Psoas muscle (tissue), 8 donors: ENCODE results near the gene DDR2. TPM values are rescaled to one million over a fixed set of nuclear protein-coding genes. Genes with fewer than 3 reads are reported as not detected.

Experiments
- ATAC-seq, 4 donors: fragments of 200-7000 bp; cut with Tn5 transposase; one replicate each; pipeline ENCODE4 v1.9.1; 2020; ENCODE audit warnings: moderate library complexity in 3 of 4, mild to moderate bottlenecking in 2 of 4
- DNase-seq, 2 donors: peaks; one replicate each; pipeline ENCODE4 v3.0.0-alpha.2; 2020
- H3K27ac ChIP-seq: fragments of 200-600 bp; one replicate; pipeline ENCODE4 v1.8.0; 2022
- H3K27me3 ChIP-seq, 3 donors: fragments of 200-600 bp in 1 of 3; one replicate each; pipeline versions ENCODE4 v1.6.1 to v1.8.0; 2013 to 2022; ENCODE audit warnings: low read length in 2 of 3, mild to moderate bottlenecking in 2 of 3, moderate library complexity in 1 of 3; ENCODE audit not compliant: insufficient read depth in 3 of 3
- H3K36me3 ChIP-seq, 2 donors: fragments of 200-600 bp in 1 of 2; one replicate each; pipeline versions ENCODE4 v1.6.1 to v1.8.0; 2013 to 2022; ENCODE audit warnings: low read depth in 1 of 2, mild to moderate bottlenecking in 1 of 2, moderate library complexity in 1 of 2; ENCODE audit not compliant: insufficient read depth in 1 of 2
- H3K4me1 ChIP-seq: fragments of 200-600 bp; one replicate; pipeline ENCODE4 v1.8.0; 2022
- H3K4me3 ChIP-seq: fragments of 200-600 bp; one replicate; pipeline ENCODE4 v1.8.0; 2022; ENCODE audit warnings: mild to moderate bottlenecking
- H3K9me3 ChIP-seq: fragments of 200-600 bp; one replicate; pipeline ENCODE4 v1.8.0; 2022
- CTCF ChIP-seq: fragments of 200-600 bp; IDR thresholded peaks from one replicate; pipeline ENCODE4 v1.8.0; 2022; ENCODE audit warnings: antibody characterized with exemption
- WGBS, 3 donors: extraction: QIAGEN DNeasy Blood & Tissue Kit; methylation state at CpG; one replicate each; pipeline versions ENCODE4 v1.1.6 to v1.1.7; 2013; 5-methylcytosine and 5-hydroxymethylcytosine counted together
- intact Hi-C, 2 donors: fragments of 100-400 bp; cut with DNase I; formaldehyde crosslinking; loops; one replicate each; pipeline versions ENCODE4 v1.11.0 to v1.14.2; 2022
- polyA plus RNA-seq, 3 donors: library from polyadenylated mRNA; stranded (reverse); fragments of 200-250 nt; gene quantifications; one replicate each; pipeline ENCODE4 v1.2.3, GENCODE V29; 2013
- total RNA-seq, 4 donors: library from RNA; stranded (reverse); fragmentation: NEBNext Ultra II Directional in 2 of 4; extraction: Animal tissue kit (Norgen Biotek cat#: 25700) in 2 of 4; gene quantifications; one replicate each; pipeline versions ENCODE4 v1.2.1 to v1.2.4, GENCODE V29; 2021 to 2023
- donor health status: healthy with polysubstance abuse.
- donor health status: DM: no; HTN: no; CAD: no; lungs with moderate emphysema.
- donor health status: Bipolar disorder and iron deficiency.
- donor health status: healthy.
- donor health status: DM: yes; HTN: yes; CAD: no.
- donor health status: DM: no; HTN: no; CAD: no.
- donor health status: DM: no; HTN: no; CAD: no.
- donor health status: DM: yes; HTN: yes; CAD: no.

DDR2 gene
- total and polyA plus RNA-seq, 7 donors = 1.3 to 21.2 (median 6.0) TPM

- H3K27ac ChIP-seq = no peak overlapping the region
- no peaks in the 10 kb centered on the region for H3K4me1 ChIP-seq
- intact Hi-C loops = no loop called here
- ATAC-seq = no peak
- TF ChIP-seq CTCF = no peak
- no peak for DNase-seq
- no peak overlapping the region for H3K4me3 ChIP-seq
- H3K9me3 ChIP-seq = peaks cover 7% of the 10 kb centered on the region
- 46 to 83% (median 58%) methylated on average over 5 of the region's 5 CpGs for WGBS, 3 donors
- no peaks in the 10 kb centered on the region for H3K27me3 ChIP-seq
- H3K36me3 ChIP-seq = no peaks in the 10 kb centered on the region
These were observed 48.3 kb downstream of the DDR2 start for GRCh38 chr1:162680419-162681121.

DNA sequence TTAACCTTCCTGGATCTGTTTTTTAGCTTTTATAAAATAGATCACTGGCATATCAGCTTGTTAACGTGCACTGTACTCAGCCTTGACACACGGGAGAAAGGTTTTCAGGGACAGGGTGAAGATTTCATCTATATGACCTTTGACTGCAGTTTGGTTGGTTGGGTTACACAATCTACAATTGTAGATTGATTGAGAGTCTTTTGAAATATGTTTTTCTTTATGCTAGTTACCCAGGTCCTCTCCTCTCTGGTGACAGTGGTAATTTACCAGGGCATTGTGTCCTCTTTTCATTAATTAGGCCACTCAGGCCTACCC, 48.8 kb downstream of the DDR2 start:
- intact Hi-C loops = no loop called here

DNA sequence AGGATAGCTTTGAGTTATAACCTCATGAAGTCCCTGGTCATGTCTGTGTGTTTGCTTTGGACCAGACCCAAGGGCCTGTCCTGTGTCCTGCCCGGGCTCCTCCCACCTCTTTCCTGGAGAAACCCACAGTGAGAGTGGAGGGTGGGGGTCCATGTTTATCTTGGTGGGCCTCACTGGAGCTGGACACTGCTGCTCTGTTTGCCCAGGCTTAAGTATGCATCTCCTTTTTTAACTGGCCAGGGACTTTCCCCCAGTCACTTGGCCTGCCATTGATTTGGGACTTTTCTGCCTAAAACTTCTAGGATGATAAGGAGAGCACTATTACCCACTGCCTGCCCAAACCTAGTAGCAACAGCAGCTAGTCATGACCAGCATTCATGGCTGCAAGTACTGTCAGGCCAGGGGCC, 49.8 kb downstream of the DDR2 start:
- H3K36me3 ChIP-seq = no peaks in the 10 kb centered on the region
- intact Hi-C loops = no loop called here
- H3K9me3 ChIP-seq = peaks cover 7% of the 10 kb centered on the region
- no peak overlapping the region for H3K27ac ChIP-seq
- 43 to 63% (median 45%) methylated on average over 1 of the region's 1 CpG for WGBS, 3 donors
- no peaks in the 10 kb centered on the region for H3K4me1 ChIP-seq
- ATAC-seq = no peak
- TF ChIP-seq CTCF = no peak
- H3K4me3 ChIP-seq = no peak overlapping the region
- no peak for DNase-seq
- H3K27me3 ChIP-seq = no peaks in the 10 kb centered on the region

More for the DNA sequence above, 48.8 kb downstream of the DDR2 start:
- H3K27me3 ChIP-seq = no peaks in the 10 kb centered on the region
- 60 to 72% (median 65%) methylated on average over 2 of the region's 2 CpGs for WGBS, 3 donors
- DNase-seq (no peak), ATAC-seq (no peak)
- no peaks in the 10 kb centered on the region for H3K36me3 ChIP-seq
- H3K27ac ChIP-seq = no peak overlapping the region
- H3K9me3 ChIP-seq = peaks cover 7% of the 10 kb centered on the region
- H3K4me3 ChIP-seq = no peak overlapping the region
- no peak for TF ChIP-seq CTCF
- H3K4me1 ChIP-seq = no peaks in the 10 kb centered on the region

DNA sequence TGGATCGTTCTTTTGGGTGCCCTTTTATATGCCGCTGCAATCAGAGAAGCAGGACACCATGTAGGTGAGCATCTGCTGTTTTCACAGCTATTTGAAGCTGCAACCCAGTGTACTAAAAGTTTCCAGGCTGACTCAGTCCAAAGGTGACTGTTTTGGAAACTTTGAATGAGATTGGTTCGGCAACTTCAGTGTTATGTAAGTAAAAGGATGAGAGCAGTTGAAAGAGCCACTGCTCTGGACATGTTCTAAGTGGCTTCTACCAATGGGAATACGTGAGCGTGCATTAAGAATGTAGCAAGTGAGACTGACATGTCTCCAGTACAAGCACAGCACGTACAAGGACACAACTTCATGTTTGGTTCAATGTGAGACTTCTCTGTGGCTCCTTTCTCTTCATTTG, 55.6 kb downstream of the DDR2 start:
- no peak for TF ChIP-seq CTCF
- peak in 2 of 4 donors; percentile 44 to 47 for ATAC-seq
- peaks cover 7% of the 10 kb centered on the region for H3K9me3 ChIP-seq
- H3K27ac ChIP-seq = no peak overlapping the region
- no peak for DNase-seq
- H3K4me3 ChIP-seq = no peak overlapping the region
- H3K27me3 ChIP-seq = no peaks in the 10 kb centered on the region
- no peaks in the 10 kb centered on the region for H3K36me3 ChIP-seq
- intact Hi-C loops = no loop called here
- WGBS, 3 donors = 20 to 36% (median 29%) methylated on average over 6 of the region's 6 CpGs
- peaks cover 13% of the 10 kb centered on the region for H3K4me1 ChIP-seq

GRCh38 chr1:162688521-162688920, 56.3 kb downstream of the DDR2 start:
- peaks cover 7% of the 10 kb centered on the region for H3K9me3 ChIP-seq
- no peak for TF ChIP-seq CTCF
- H3K36me3 ChIP-seq = no peaks in the 10 kb centered on the region
- H3K4me1 ChIP-seq = peaks cover 13% of the 10 kb centered on the region
- intact Hi-C loops = no loop called here
- WGBS, 3 donors = 13 to 30% (median 25%) methylated on average over 4 of the region's 4 CpGs
- H3K4me3 ChIP-seq = no peak overlapping the region
- no peak overlapping the region for H3K27ac ChIP-seq
- ATAC-seq (peak in 2 of 4 donors; percentile 44 to 71), DNase-seq (no peak)
- H3K27me3 ChIP-seq = no peaks in the 10 kb centered on the region
